GM23248 (cell line): ENCODE measurements around the gene SCN2A. TPM values are rescaled to one million over a fixed set of nuclear protein-coding genes. Genes with fewer than 3 reads are reported as not detected.

Source experiments
- DNase-seq: peaks from one replicate; pipeline ENCODE4 v3.0.0-alpha.2; 2015
- H2AFZ ChIP-seq: fragments of 200-600 bp; sonication (generic); 2 replicates; pipeline ENCODE4 v1.6.1; 2016; ENCODE audit warnings: antibody characterized with exemption
- H3F3A ChIP-seq: fragments of 200-600 bp; sonication (generic); 2 replicates; pipeline ENCODE4 v1.6.1; 2016; ENCODE audit warnings: mild to moderate bottlenecking, antibody characterized with exemption, mixed run types; ENCODE audit not compliant: insufficient read depth
- H3K27ac ChIP-seq: fragments of 200-600 bp; sonication (generic); 2 replicates; pipeline ENCODE4 v1.5.1; 2016; ENCODE audit warnings: mild to moderate bottlenecking
- H3K27me3 ChIP-seq: fragments of 200-600 bp; sonication (generic); replicated peaks from 2 replicates; pipeline ENCODE4 v1.6.1; 2016; ENCODE audit warnings: mild to moderate bottlenecking; ENCODE audit not compliant: insufficient read depth
- H3K36me3 ChIP-seq: fragments of 200-600 bp; sonication (generic); 2 replicates; pipeline ENCODE4 v1.6.1; 2016; ENCODE audit warnings: low read depth, mild to moderate bottlenecking
- H3K4me1 ChIP-seq: fragments of 200-600 bp; sonication (generic); 2 replicates; pipeline ENCODE4 v1.6.1; 2016; ENCODE audit warnings: mild to moderate bottlenecking; ENCODE audit not compliant: insufficient read depth
- H3K4me2 ChIP-seq: fragments of 200-600 bp; sonication (generic); one replicate; pipeline ENCODE4 v1.6.1; 2016; ENCODE audit warnings: mild to moderate bottlenecking; ENCODE audit not compliant: unreplicated experiment
- H3K4me3 ChIP-seq: fragments of 200-600 bp; sonication (generic); 2 replicates; pipeline ENCODE4 v1.5.1; 2016; ENCODE audit warnings: mild to moderate bottlenecking
- H3K79me2 ChIP-seq: fragments of 200-600 bp; sonication (generic); 2 replicates; pipeline ENCODE4 v1.6.1; 2016; ENCODE audit warnings: mild to moderate bottlenecking; ENCODE audit not compliant: insufficient read depth
- H3K9ac ChIP-seq: fragments of 200-600 bp; sonication (generic); 2 replicates; pipeline ENCODE4 v1.6.1; 2016; ENCODE audit warnings: mild to moderate bottlenecking
- H3K9me2 ChIP-seq: fragments of 200-600 bp; sonication (generic); 2 replicates; pipeline ENCODE4 v1.6.1; 2016; ENCODE audit warnings: mixed run types, mild to moderate bottlenecking, moderate library complexity; ENCODE audit not compliant: insufficient read depth
- H3K9me3 ChIP-seq: fragments of 200-600 bp; sonication (generic); one replicate; pipeline ENCODE4 v1.6.1; 2017; ENCODE audit warnings: low read depth
- H4K20me1 ChIP-seq: fragments of 200-600 bp; sonication (generic); 2 replicates; pipeline ENCODE4 v1.6.0; 2016; ENCODE audit not compliant: insufficient read depth
- EZH2 ChIP-seq: fragments of 200-600 bp; sonication (generic); IDR thresholded peaks from 2 replicates; pipeline ENCODE4 v1.6.1; 2018; ENCODE audit warnings: antibody characterized with exemption, mild to moderate bottlenecking; ENCODE audit not compliant: insufficient read depth, poor library complexity, severe bottlenecking
- EZH2phosphoT487 ChIP-seq: fragments of 200-600 bp; sonication (generic); IDR thresholded peaks from 2 replicates; pipeline ENCODE4 v1.6.1; 2018; ENCODE audit warnings: antibody characterized with exemption, moderate library complexity, mild to moderate bottlenecking, low read depth; ENCODE audit not compliant: insufficient read depth
- WGBS, 2 experiments: methylation state at CpG; one replicate each; pipeline ENCODE4 v1.1.6; 2015 to 2017; ENCODE audit warnings: low lambda C conversion rate in 2 of 2, low coverage in 1 of 2; ENCODE audit errors: missing lambda C conversion rate in 2 of 2; 5-methylcytosine and 5-hydroxymethylcytosine counted together
- in situ Hi-C: fragments of 300-500 bp; cut with MboI; formaldehyde crosslinking; loops from 2 replicates; pipeline ENCODE4 v1.15.0; 2020
- polyA plus RNA-seq: library from polyadenylated mRNA; unstranded; fragments of >200 nt; fragmentation: Nextera tagmentation; extraction: Ambion mirVana; gene quantifications from 2 replicates; pipeline ENCODE4 v1.2.1, GENCODE V29; 2016
- total RNA-seq: library from RNA; depleted of rRNA; stranded (reverse); fragments of >200 nt; shearing (Covaris generic); gene quantifications from 2 replicates; pipeline ENCODE4 v1.2.3, GENCODE V29; 2014

SCN2A gene
- total and polyA plus RNA-seq, 2 experiments from 2014 or later = 1.6 to 2.2 TPM

DNA sequence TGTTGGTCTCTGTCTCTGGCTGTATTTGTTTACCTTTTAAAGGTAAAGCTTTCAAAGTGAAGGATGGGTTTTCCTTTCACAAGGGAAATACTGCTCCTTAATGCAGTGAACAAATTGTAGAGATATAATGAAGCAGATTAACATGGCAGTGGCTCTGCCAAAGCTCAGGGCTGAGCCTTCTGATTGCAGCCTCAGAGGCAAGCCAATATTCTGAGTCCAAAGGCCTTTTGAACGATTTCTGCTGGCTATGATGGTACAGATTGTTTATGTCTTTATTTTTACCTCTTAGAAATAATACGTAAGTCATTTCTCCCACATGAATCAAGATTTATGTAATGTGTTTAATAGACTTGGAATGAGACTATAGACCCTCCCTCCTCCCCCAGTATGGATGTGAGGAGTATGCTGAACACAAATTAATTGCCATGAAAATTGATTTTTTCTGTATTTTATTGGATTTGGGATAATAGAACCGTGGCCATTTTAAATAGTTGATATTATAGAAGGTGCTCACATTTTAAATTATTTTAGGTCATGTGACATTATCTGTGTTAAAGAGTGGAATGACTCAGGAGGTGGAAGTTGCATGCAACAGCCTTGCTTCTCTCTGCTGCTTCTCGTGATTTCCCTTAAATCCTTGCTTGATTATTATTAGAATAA, 772 bp downstream of the SCN2A start:
- no peaks in the 10 kb centered on the region for H3F3A ChIP-seq
- no peak overlapping the region for H2AFZ ChIP-seq
- H3K9me3 ChIP-seq = no peaks in the 10 kb centered on the region
- H3K4me2 ChIP-seq = no peak overlapping the region
- H3K9me2 ChIP-seq = no peaks in the 10 kb centered on the region
- H3K4me1 ChIP-seq = no peaks in the 10 kb centered on the region
- H3K27ac ChIP-seq = no peak overlapping the region
- H3K79me2 ChIP-seq = no peaks in the 10 kb centered on the region
- no peaks in the 10 kb centered on the region for H3K36me3 ChIP-seq
- H3K9ac ChIP-seq = no peak overlapping the region
- in situ Hi-C loops = no loop called here
- WGBS, 2 experiments = 23 to 30% methylated on average over 4 of the region's 4 CpGs
- H4K20me1 ChIP-seq = no peaks in the 10 kb centered on the region
- no peak for DNase-seq
- TF ChIP-seq EZH2phosphoT487 (no peak), EZH2 (no peak)
- no peaks in the 10 kb centered on the region for H3K27me3 ChIP-seq
- H3K4me3 ChIP-seq = no peak overlapping the region

- H3K4me3 ChIP-seq = no peak overlapping the region
- no peak for DNase-seq
- no peak overlapping the region for H3K27ac ChIP-seq
- 36 to 52% methylated on average over 2 of the region's 2 CpGs for WGBS, 2 experiments
- in situ Hi-C loops = no loop called here
- no peaks in the 10 kb centered on the region for H3K36me3 ChIP-seq
- no peak overlapping the region for H2AFZ ChIP-seq
- H3K27me3 ChIP-seq = no peaks in the 10 kb centered on the region
- no peaks in the 10 kb centered on the region for H4K20me1 ChIP-seq
- H3K4me1 ChIP-seq = no peaks in the 10 kb centered on the region
- no peak for TF ChIP-seq EZH2
- no peak for TF ChIP-seq EZH2phosphoT487
- H3F3A ChIP-seq = no peaks in the 10 kb centered on the region
- no peaks in the 10 kb centered on the region for H3K9me3 ChIP-seq
- H3K9me2 ChIP-seq = no peaks in the 10 kb centered on the region
- H3K79me2 ChIP-seq = no peaks in the 10 kb centered on the region
- H3K4me2 ChIP-seq = no peak overlapping the region
- H3K9ac ChIP-seq = no peak overlapping the region
Measured at GRCh38 chr2:165240916-165241315, 1.7 kb downstream of the SCN2A start.

- no peaks in the 10 kb centered on the region for H3K9me3 ChIP-seq
- in situ Hi-C loops = no loop called here
- H3K9ac ChIP-seq = no peak overlapping the region
- H3K4me3 ChIP-seq = no peak overlapping the region
- no peak for TF ChIP-seq EZH2
- TF ChIP-seq EZH2phosphoT487 = no peak
- 16 to 21% methylated on average over 5 of the region's 5 CpGs for WGBS, 2 experiments
- no peaks in the 10 kb centered on the region for H3K79me2 ChIP-seq
- no peak overlapping the region for H3K4me2 ChIP-seq
- H3F3A ChIP-seq = no peaks in the 10 kb centered on the region
- H3K9me2 ChIP-seq = no peaks in the 10 kb centered on the region
- no peak overlapping the region for H2AFZ ChIP-seq
- H4K20me1 ChIP-seq = no peaks in the 10 kb centered on the region
- H3K36me3 ChIP-seq = no peaks in the 10 kb centered on the region
- no peak for DNase-seq
- H3K4me1 ChIP-seq = no peaks in the 10 kb centered on the region
- H3K27ac ChIP-seq = no peak overlapping the region
- H3K27me3 ChIP-seq = no peaks in the 10 kb centered on the region
Measured at GRCh38 chr2:165245081-165245793, 6.0 kb downstream of the SCN2A start.

DNA sequence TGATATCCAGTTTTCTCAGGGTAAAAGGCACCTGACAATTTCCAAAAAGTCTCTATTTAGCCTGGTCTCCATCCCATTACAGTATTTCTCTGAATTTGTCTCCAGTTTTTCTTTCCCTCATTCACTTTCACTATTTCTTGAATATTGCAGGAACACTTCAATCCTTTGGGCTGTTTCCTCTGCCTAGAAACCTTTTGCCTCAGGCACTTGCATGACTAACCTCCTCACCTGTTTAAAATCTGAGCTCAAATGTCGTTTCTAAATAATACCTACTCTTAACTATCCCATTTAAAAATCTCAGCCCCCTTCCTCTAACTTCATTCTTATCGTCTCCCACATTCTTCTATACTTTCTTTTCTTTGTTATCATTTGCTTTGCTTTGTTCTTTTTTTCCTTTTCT, 9.0 kb downstream of the SCN2A start:
- Histone ChIP-seq H3K79me2 (no peaks in the 10 kb centered on the region), H2AFZ (no peak overlapping the region), H3F3A (no peaks in the 10 kb centered on the region), H3K4me1 (no peaks in the 10 kb centered on the region), H3K9me2 (no peaks in the 10 kb centered on the region), H3K4me2 (no peak overlapping the region), H3K4me3 (no peak overlapping the region), H3K27ac (no peak overlapping the region), H3K9ac (no peak overlapping the region), H4K20me1 (no peaks in the 10 kb centered on the region), H3K9me3 (no peaks in the 10 kb centered on the region), H3K27me3 (no peaks in the 10 kb centered on the region), H3K36me3 (no peaks in the 10 kb centered on the region)
- no peak for DNase-seq
- 40 to 42% methylated on average over 2 of the region's 2 CpGs for WGBS, 2 experiments
- no peak for TF ChIP-seq EZH2
- in situ Hi-C loops = no loop called here
